Neural progenitor cell (in vitro differentiated cells): ENCODE data around the gene UBL7. TPM values are rescaled to one million over a fixed set of nuclear protein-coding genes. Genes with fewer than 3 reads are reported as not detected.

Experiments used
- DNase-seq: peaks from one replicate; pipeline ENCODE4 v3.0.0-alpha.2; 2016; ENCODE audit warnings: low spot score
- H2AFZ ChIP-seq: fragments of 200-600 bp; sonication (generic); replicated peaks from 2 replicates; pipeline ENCODE4 v1.6.1; 2016; ENCODE audit warnings: antibody characterized with exemption
- H3F3A ChIP-seq: fragments of 200-600 bp; sonication (generic); 2 replicates; pipeline ENCODE4 v1.6.1; 2016; ENCODE audit warnings: antibody characterized with exemption, low read depth
- H3K27ac ChIP-seq: fragments of 200-600 bp; sonication (generic); 2 replicates; pipeline ENCODE4 v1.5.1; 2016; ENCODE audit warnings: mild to moderate bottlenecking
- H3K27me3 ChIP-seq: fragments of 200-600 bp; sonication (generic); 2 replicates; pipeline ENCODE4 v1.6.1; 2016; ENCODE audit warnings: mild to moderate bottlenecking, moderate library complexity
- H3K36me3 ChIP-seq: fragments of 200-600 bp; sonication (generic); 2 replicates; pipeline ENCODE4 v1.5.1; 2016
- H3K4me1 ChIP-seq: fragments of 200-600 bp; sonication (generic); 2 replicates; pipeline ENCODE4 v1.6.1; 2016; ENCODE audit warnings: mixed run types
- H3K4me2 ChIP-seq: fragments of 200-600 bp; sonication (generic); 2 replicates; pipeline ENCODE4 v1.6.1; 2016
- H3K4me3 ChIP-seq: fragments of 200-600 bp; sonication (generic); 2 replicates; pipeline ENCODE4 v1.5.1; 2016
- H3K79me2 ChIP-seq: fragments of 200-600 bp; sonication (generic); 2 replicates; pipeline ENCODE4 v1.6.1; 2016; ENCODE audit warnings: low read depth
- H3K9ac ChIP-seq: fragments of 200-600 bp; sonication (generic); 2 replicates; pipeline ENCODE4 v1.6.1; 2016
- H3K9me3 ChIP-seq: fragments of 200-600 bp; sonication (generic); 2 replicates; pipeline ENCODE4 v1.5.1; 2016; ENCODE audit warnings: low read depth
- H4K20me1 ChIP-seq: fragments of 200-600 bp; sonication (generic); 2 replicates; pipeline ENCODE4 v1.6.1; 2016; ENCODE audit warnings: low read depth
- H3K27ac Mint-ChIP-seq: 3 replicates; pipeline ENCODE4 v1.8.0; 2021; ENCODE audit warnings: mixed read lengths
- H3K27me3 Mint-ChIP-seq: 2 replicates; pipeline ENCODE4 v1.8.0; 2022; ENCODE audit warnings: low read depth, mild to moderate bottlenecking, inconsistent platforms, moderate library complexity, mixed read lengths; ENCODE audit not compliant: insufficient read depth
- H3K36me3 Mint-ChIP-seq: 3 replicates; pipeline ENCODE4 v1.8.0; 2021; ENCODE audit warnings: mixed read lengths
- H3K4me1 Mint-ChIP-seq: 3 replicates; pipeline ENCODE4 v1.8.0; 2021; ENCODE audit warnings: mixed read lengths
- H3K4me3 Mint-ChIP-seq: 3 replicates; pipeline ENCODE4 v1.8.0; 2021; ENCODE audit warnings: mild to moderate bottlenecking, moderate library complexity, mixed read lengths
- H3K9me3 Mint-ChIP-seq: 3 replicates; pipeline ENCODE4 v1.8.0; 2020; ENCODE audit warnings: mixed read lengths
- EZH2 ChIP-seq: fragments of 200-600 bp; sonication (generic); IDR thresholded peaks from 2 replicates; pipeline ENCODE4 v1.6.1; 2017; ENCODE audit warnings: antibody characterized with exemption, mild to moderate bottlenecking, moderate library complexity
- EZH2phosphoT487 ChIP-seq: fragments of 200-600 bp; sonication (generic); IDR thresholded peaks from 2 replicates; pipeline ENCODE4 v1.6.1; 2017; ENCODE audit warnings: antibody characterized with exemption
- total RNA-seq: library from RNA; depleted of rRNA; stranded (reverse); fragments of >200 nt; gene quantifications from 2 replicates; pipeline ENCODE4 v1.2.3, GENCODE V29; 2015; ENCODE audit warnings: low replicate concordance
- TF ChIP-seq, protein P1 (sequence below): fragments of 200-600 bp; sonication (generic); IDR thresholded peaks from 2 replicates; pipeline ENCODE4 v1.5.1; 2017; ENCODE audit warnings: antibody characterized with exemption, mild to moderate bottlenecking

The UBL7 gene
- total RNA-seq, 1 donor from 2014 or later, result 60.4 TPM

DNA sequence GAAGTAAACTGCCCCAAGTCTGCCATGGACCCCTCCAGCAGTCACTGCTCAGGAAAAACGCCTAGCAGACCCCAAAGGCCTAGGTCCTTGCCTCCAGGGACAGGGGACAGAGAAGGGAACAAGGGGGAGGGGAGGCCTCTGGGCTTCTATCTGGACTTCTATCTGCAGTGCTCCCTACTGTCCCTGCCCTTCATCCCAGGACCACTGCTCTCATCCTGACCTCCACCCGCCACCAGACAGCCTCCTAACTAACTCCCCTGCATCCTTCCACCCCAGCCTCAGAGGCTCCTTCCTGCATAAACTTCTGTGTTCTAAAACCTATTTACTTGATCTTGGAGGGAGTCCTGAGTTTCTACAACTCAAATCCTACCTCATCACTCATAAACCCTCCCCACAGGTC lies 52.6 kb downstream of the UBL7 start:
- no peak for TF ChIP-seq EZH2
- no peak for TF ChIP-seq EZH2phosphoT487
- TF ChIP-seq, protein P1, sequence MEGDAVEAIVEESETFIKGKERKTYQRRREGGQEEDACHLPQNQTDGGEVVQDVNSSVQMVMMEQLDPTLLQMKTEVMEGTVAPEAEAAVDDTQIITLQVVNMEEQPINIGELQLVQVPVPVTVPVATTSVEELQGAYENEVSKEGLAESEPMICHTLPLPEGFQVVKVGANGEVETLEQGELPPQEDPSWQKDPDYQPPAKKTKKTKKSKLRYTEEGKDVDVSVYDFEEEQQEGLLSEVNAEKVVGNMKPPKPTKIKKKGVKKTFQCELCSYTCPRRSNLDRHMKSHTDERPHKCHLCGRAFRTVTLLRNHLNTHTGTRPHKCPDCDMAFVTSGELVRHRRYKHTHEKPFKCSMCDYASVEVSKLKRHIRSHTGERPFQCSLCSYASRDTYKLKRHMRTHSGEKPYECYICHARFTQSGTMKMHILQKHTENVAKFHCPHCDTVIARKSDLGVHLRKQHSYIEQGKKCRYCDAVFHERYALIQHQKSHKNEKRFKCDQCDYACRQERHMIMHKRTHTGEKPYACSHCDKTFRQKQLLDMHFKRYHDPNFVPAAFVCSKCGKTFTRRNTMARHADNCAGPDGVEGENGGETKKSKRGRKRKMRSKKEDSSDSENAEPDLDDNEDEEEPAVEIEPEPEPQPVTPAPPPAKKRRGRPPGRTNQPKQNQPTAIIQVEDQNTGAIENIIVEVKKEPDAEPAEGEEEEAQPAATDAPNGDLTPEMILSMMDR, result no peak
- no peaks in the 10 kb centered on the region for H3K79me2 ChIP-seq
- H3K9me3 Mint-ChIP-seq, result no peaks in the 10 kb centered on the region
- H4K20me1 ChIP-seq, result no peaks in the 10 kb centered on the region
- DNase-seq, result no peak
- H3K27ac Mint-ChIP-seq, result peak overlapping the region; percentile 9
- no peak overlapping the region for H3K4me3 ChIP-seq
- no peak overlapping the region for H3K27ac ChIP-seq
- H3K4me1 ChIP-seq, result peaks cover 19% of the 10 kb centered on the region
- peaks cover 44% of the 10 kb centered on the region for H3K4me1 Mint-ChIP-seq
- H2AFZ ChIP-seq, result no peak overlapping the region
- H3K9ac ChIP-seq, result no peak overlapping the region
- no peaks in the 10 kb centered on the region for H3K36me3 ChIP-seq
- H3K27me3 Mint-ChIP-seq, result peaks cover 19% of the 10 kb centered on the region
- H3K4me3 Mint-ChIP-seq, result peak overlapping the region; percentile 9
- H3F3A ChIP-seq, result no peaks in the 10 kb centered on the region
- H3K4me2 ChIP-seq, result no peak overlapping the region
- no peaks in the 10 kb centered on the region for H3K27me3 ChIP-seq
- no peaks in the 10 kb centered on the region for H3K36me3 Mint-ChIP-seq
- H3K9me3 ChIP-seq, result no peaks in the 10 kb centered on the region

DNA sequence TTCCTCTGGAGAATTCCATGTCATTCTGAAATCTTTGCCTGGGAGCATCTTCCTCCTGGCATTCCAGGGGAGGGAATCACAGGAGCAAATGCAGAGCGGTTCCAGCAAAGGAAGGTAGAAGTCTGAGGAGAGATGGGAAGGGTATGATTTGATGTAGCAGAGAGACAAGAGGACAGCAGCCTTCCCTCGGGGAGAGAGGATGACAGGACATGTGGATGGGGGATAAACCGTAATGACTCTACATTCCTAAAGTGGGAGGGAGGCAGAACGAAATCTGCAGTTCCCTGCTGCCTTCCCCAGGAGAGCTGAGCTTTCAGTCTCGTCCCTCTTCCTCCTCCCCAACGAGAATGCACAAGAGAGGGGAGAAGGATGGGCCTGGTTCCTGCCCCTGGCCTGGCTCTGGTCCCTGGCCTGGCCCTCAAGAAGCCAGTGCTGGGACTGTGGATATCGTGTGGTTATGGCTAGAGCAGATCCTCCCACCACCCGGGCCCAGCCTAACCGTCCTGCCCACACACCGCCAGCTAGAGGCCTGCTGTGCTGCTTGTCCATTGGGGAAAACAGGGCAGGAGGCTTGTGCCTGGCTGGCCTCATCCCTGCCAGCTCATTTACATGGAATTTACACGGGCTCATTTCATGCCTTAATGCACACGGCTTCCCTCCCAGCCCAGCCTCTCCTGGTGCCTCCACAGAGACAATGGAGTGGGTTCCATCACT lies 53.8 kb downstream of the UBL7 start:
- peak; percentile 79 for DNase-seq
- H3K36me3 Mint-ChIP-seq, result no peaks in the 10 kb centered on the region
- Histone ChIP-seq H3K9me3 (no peaks in the 10 kb centered on the region), H3K36me3 (no peaks in the 10 kb centered on the region), H3K27me3 (no peaks in the 10 kb centered on the region), H3K9ac (no peak overlapping the region), H3K79me2 (no peaks in the 10 kb centered on the region), H3K4me2 (peak overlapping the region; percentile 4), H3K4me1 (peaks cover 19% of the 10 kb centered on the region), H3F3A (no peaks in the 10 kb centered on the region), H3K4me3 (no peak overlapping the region), H2AFZ (peak overlapping the region; percentile 39), H3K27ac (no peak overlapping the region), H4K20me1 (no peaks in the 10 kb centered on the region)
- H3K4me1 Mint-ChIP-seq, result peaks cover 44% of the 10 kb centered on the region
- peak overlapping the region; percentile 84 for H3K27ac Mint-ChIP-seq
- no peaks in the 10 kb centered on the region for H3K9me3 Mint-ChIP-seq
- TF ChIP-seq, protein P1, result no peak
- no peak for TF ChIP-seq EZH2phosphoT487
- TF ChIP-seq EZH2, result no peak
- peaks cover 21% of the 10 kb centered on the region for H3K27me3 Mint-ChIP-seq
- peak overlapping the region; percentile 39 for H3K4me3 Mint-ChIP-seq

DNA sequence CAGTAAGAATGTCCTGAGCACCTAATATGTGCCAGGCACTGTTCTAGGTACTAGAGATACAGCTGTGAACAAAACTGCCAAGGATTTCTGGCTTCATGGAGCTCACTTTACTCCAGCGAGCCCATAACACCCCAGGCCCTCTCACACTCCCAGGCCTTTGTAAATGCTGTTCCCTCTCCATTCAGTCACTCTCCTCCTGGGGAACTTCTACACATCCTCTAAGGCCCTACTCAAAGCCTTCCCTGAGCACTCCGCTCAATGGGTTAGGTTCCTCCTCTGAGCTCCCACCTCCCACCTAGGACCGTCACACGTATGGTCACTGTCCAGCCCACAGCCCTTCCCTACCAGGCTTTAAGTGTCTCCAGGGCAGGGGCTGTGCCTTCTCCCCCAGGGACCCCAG lies 54.4 kb downstream of the UBL7 start:
- peak overlapping the region; percentile 39 for H3K4me3 Mint-ChIP-seq
- Histone ChIP-seq H3K4me1 (peaks cover 19% of the 10 kb centered on the region), H3K9ac (no peak overlapping the region), H4K20me1 (no peaks in the 10 kb centered on the region), H3K36me3 (no peaks in the 10 kb centered on the region), H3K27ac (no peak overlapping the region), H3F3A (no peaks in the 10 kb centered on the region), H2AFZ (peak overlapping the region; percentile 39), H3K79me2 (no peaks in the 10 kb centered on the region), H3K9me3 (no peaks in the 10 kb centered on the region), H3K4me2 (peak overlapping the region; percentile 4), H3K4me3 (no peak overlapping the region), H3K27me3 (no peaks in the 10 kb centered on the region)
- peaks cover 21% of the 10 kb centered on the region for H3K27me3 Mint-ChIP-seq
- TF ChIP-seq, protein P1, result no peak
- TF ChIP-seq EZH2phosphoT487 (no peak), EZH2 (no peak)
- H3K36me3 Mint-ChIP-seq, result no peaks in the 10 kb centered on the region
- H3K4me1 Mint-ChIP-seq, result peaks cover 40% of the 10 kb centered on the region
- DNase-seq, result no peak
- H3K9me3 Mint-ChIP-seq, result no peaks in the 10 kb centered on the region
- peak overlapping the region; percentile 2 for H3K27ac Mint-ChIP-seq
